Measurements from ENCODE around the gene RHEX.

The RHEX gene

GRCh38 chr1:206131037-206131436, 78.1 kb downstream of the RHEX start:
- H3K4me1 ChIP-seq (ENCODE audit: control extremely low read depth in 1 of 4, control insufficient read depth in 4 of 4, insufficient read depth in 4 of 4, low read length in 3 of 4), result no peaks in the 10 kb centered on the region
- H3K9me3 ChIP-seq (ENCODE audit: control extremely low read depth in 1 of 5, control insufficient read depth in 4 of 5, insufficient read depth in 2 of 5, low read depth in 1 of 5, low read length in 4 of 5), result no peaks in the 10 kb centered on the region
- no peak overlapping the region for H3K27ac ChIP-seq (ENCODE audit: insufficient read depth in 1 of 2, low read depth in 1 of 2, low read length in 2 of 2, poor library complexity in 1 of 2, severe bottlenecking in 2 of 2)
- POLR2A ChIA-PET, result no interaction called here
- no peaks in the 10 kb centered on the region for H3K36me3 ChIP-seq (ENCODE audit: control insufficient read depth in 4 of 4, insufficient read depth in 4 of 4, low read length in 3 of 4)
- peaks cover 0 to 2% (median 0%) of the 10 kb centered on the region in 5 experiments for H3K27me3 ChIP-seq (replicated peaks in 2 of 5; ENCODE audit: control insufficient read depth in 4 of 5, insufficient read depth in 5 of 5, low read length in 4 of 5)
- no peak overlapping the region for H3K4me3 ChIP-seq (ENCODE audit: control insufficient read depth in 1 of 7, extremely low read depth in 1 of 7, insufficient read depth in 4 of 7, low read depth in 2 of 7, low read length in 6 of 7)
- 97% methylated on average over 6 of the region's 7 CpGs for WGBS (ENCODE audit: insufficient coverage)
- CTCF ChIA-PET, result no interaction called here
- DNase-seq, result no peak

GRCh38 chr1:206133751-206134415, 80.9 kb downstream of the RHEX start:
- 95% methylated on average over 6 of the region's 7 CpGs for WGBS (ENCODE audit: insufficient coverage)
- H3K27ac ChIP-seq (ENCODE audit: insufficient read depth in 1 of 2, low read depth in 1 of 2, low read length in 2 of 2, poor library complexity in 1 of 2, severe bottlenecking in 2 of 2), result no peak overlapping the region
- no peak for DNase-seq
- ChIA-PET POLR2A (no interaction called here), CTCF (interaction anchor here (0.7 to 1.7 kb wide), 3 partner anchors 9 to 228 kb away, joined by 3 to 4 read pairs (median 3); no protein-coding TSS in a partner anchor)
- no peak overlapping the region for H3K4me3 ChIP-seq (ENCODE audit: control insufficient read depth in 1 of 7, extremely low read depth in 1 of 7, insufficient read depth in 4 of 7, low read depth in 2 of 7, low read length in 6 of 7)
- H3K4me1 ChIP-seq (ENCODE audit: control extremely low read depth in 1 of 4, control insufficient read depth in 4 of 4, insufficient read depth in 4 of 4, low read length in 3 of 4), result no peaks in the 10 kb centered on the region
- no peaks in the 10 kb centered on the region for H3K9me3 ChIP-seq (ENCODE audit: control extremely low read depth in 1 of 5, control insufficient read depth in 4 of 5, insufficient read depth in 2 of 5, low read depth in 1 of 5, low read length in 4 of 5)
- no peaks in the 10 kb centered on the region for H3K36me3 ChIP-seq (ENCODE audit: control insufficient read depth in 4 of 4, insufficient read depth in 4 of 4, low read length in 3 of 4)
- peaks cover 0 to 2% (median 0%) of the 10 kb centered on the region in 5 experiments for H3K27me3 ChIP-seq (replicated peaks in 2 of 5; ENCODE audit: control insufficient read depth in 4 of 5, insufficient read depth in 5 of 5, low read length in 4 of 5)

- CTCF ChIA-PET, result interaction anchor here (1.3 to 1.4 kb wide), 2 partner anchors 11 to 157 kb away, joined by 3 to 4 read pairs; no protein-coding TSS in a partner anchor
- Histone ChIP-seq H3K9me3 (ENCODE audit: control extremely low read depth in 1 of 5, control insufficient read depth in 4 of 5, insufficient read depth in 2 of 5, low read depth in 1 of 5, low read length in 4 of 5) (no peaks in the 10 kb centered on the region), H3K27ac (ENCODE audit: insufficient read depth in 1 of 2, low read depth in 1 of 2, low read length in 2 of 2, poor library complexity in 1 of 2, severe bottlenecking in 2 of 2) (no peak overlapping the region), H3K4me1 (ENCODE audit: control extremely low read depth in 1 of 4, control insufficient read depth in 4 of 4, insufficient read depth in 4 of 4, low read length in 3 of 4) (no peaks in the 10 kb centered on the region), H3K4me3 (ENCODE audit: control insufficient read depth in 1 of 7, extremely low read depth in 1 of 7, insufficient read depth in 4 of 7, low read depth in 2 of 7, low read length in 6 of 7) (no peak overlapping the region), H3K36me3 (ENCODE audit: control insufficient read depth in 4 of 4, insufficient read depth in 4 of 4, low read length in 3 of 4) (no peaks in the 10 kb centered on the region), H3K27me3 (replicated peaks in 2 of 5; ENCODE audit: control insufficient read depth in 4 of 5, insufficient read depth in 5 of 5, low read length in 4 of 5) (peaks cover 0 to 2% (median 0%) of the 10 kb centered on the region in 5 experiments)
- POLR2A ChIA-PET, result no interaction called here
- no peak for DNase-seq
- 96% methylated on average over 2 of the region's 2 CpGs for WGBS (ENCODE audit: insufficient coverage)
Measured at GRCh38 chr1:206135248-206135647, 82.3 kb downstream of the RHEX start.

GRCh38 chr1:206136241-206136640, 83.3 kb downstream of the RHEX start:
- Histone ChIP-seq H3K27me3 (replicated peaks in 2 of 5; ENCODE audit: control insufficient read depth in 4 of 5, insufficient read depth in 5 of 5, low read length in 4 of 5) (peaks cover 0 to 2% (median 0%) of the 10 kb centered on the region in 5 experiments), H3K9me3 (ENCODE audit: control extremely low read depth in 1 of 5, control insufficient read depth in 4 of 5, insufficient read depth in 2 of 5, low read depth in 1 of 5, low read length in 4 of 5) (no peaks in the 10 kb centered on the region), H3K36me3 (ENCODE audit: control insufficient read depth in 4 of 4, insufficient read depth in 4 of 4, low read length in 3 of 4) (no peaks in the 10 kb centered on the region), H3K27ac (ENCODE audit: insufficient read depth in 1 of 2, low read depth in 1 of 2, low read length in 2 of 2, poor library complexity in 1 of 2, severe bottlenecking in 2 of 2) (no peak overlapping the region), H3K4me1 (ENCODE audit: control extremely low read depth in 1 of 4, control insufficient read depth in 4 of 4, insufficient read depth in 4 of 4, low read length in 3 of 4) (no peaks in the 10 kb centered on the region), H3K4me3 (ENCODE audit: control insufficient read depth in 1 of 7, extremely low read depth in 1 of 7, insufficient read depth in 4 of 7, low read depth in 2 of 7, low read length in 6 of 7) (no peak overlapping the region)
- no CpG with 5 or more reads among the region's 2 CpGs for WGBS (ENCODE audit: insufficient coverage)
- POLR2A ChIA-PET, result no interaction called here
- DNase-seq, result no peak
- CTCF ChIA-PET, result interaction anchor here (0.5 to 1.4 kb wide), 2 partner anchors 158 to 1443 kb away, joined by 3 read pairs; no protein-coding TSS in a partner anchor

GRCh38 chr1:206142011-206142410, 89.0 kb downstream of the RHEX start:
- ChIA-PET POLR2A (interaction anchor here (0.6 kb wide), 1 partner anchor 10 kb away, joined by 3 read pairs; no protein-coding TSS in a partner anchor), CTCF (interaction anchor here (1.4 kb wide), 1 partner anchor 9 kb away, joined by 3 read pairs; no protein-coding TSS in a partner anchor)
- no peak overlapping the region for H3K27ac ChIP-seq (ENCODE audit: insufficient read depth in 1 of 2, low read depth in 1 of 2, low read length in 2 of 2, poor library complexity in 1 of 2, severe bottlenecking in 2 of 2)
- H3K4me1 ChIP-seq (ENCODE audit: control extremely low read depth in 1 of 4, control insufficient read depth in 4 of 4, insufficient read depth in 4 of 4, low read length in 3 of 4), result no peaks in the 10 kb centered on the region
- H3K27me3 ChIP-seq (replicated peaks in 2 of 5; ENCODE audit: control insufficient read depth in 4 of 5, insufficient read depth in 5 of 5, low read length in 4 of 5), result no peaks in the 10 kb centered on the region
- no peaks in the 10 kb centered on the region for H3K9me3 ChIP-seq (ENCODE audit: control extremely low read depth in 1 of 5, control insufficient read depth in 4 of 5, insufficient read depth in 2 of 5, low read depth in 1 of 5, low read length in 4 of 5)
- no peak for DNase-seq
- H3K36me3 ChIP-seq (ENCODE audit: control insufficient read depth in 4 of 4, insufficient read depth in 4 of 4, low read length in 3 of 4), result no peaks in the 10 kb centered on the region
- no CpG with 5 or more reads among the region's 3 CpGs for WGBS (ENCODE audit: insufficient coverage)
- no peak overlapping the region for H3K4me3 ChIP-seq (ENCODE audit: control insufficient read depth in 1 of 7, extremely low read depth in 1 of 7, insufficient read depth in 4 of 7, low read depth in 2 of 7, low read length in 6 of 7)

- 13% methylated on average over 1 of the region's 2 CpGs for WGBS (ENCODE audit: insufficient coverage)
- Histone ChIP-seq H3K4me3 (ENCODE audit: control insufficient read depth in 1 of 7, extremely low read depth in 1 of 7, insufficient read depth in 4 of 7, low read depth in 2 of 7, low read length in 6 of 7) (no peak overlapping the region), H3K27me3 (replicated peaks in 2 of 5; ENCODE audit: control insufficient read depth in 4 of 5, insufficient read depth in 5 of 5, low read length in 4 of 5) (no peaks in the 10 kb centered on the region), H3K9me3 (ENCODE audit: control extremely low read depth in 1 of 5, control insufficient read depth in 4 of 5, insufficient read depth in 2 of 5, low read depth in 1 of 5, low read length in 4 of 5) (no peaks in the 10 kb centered on the region), H3K27ac (ENCODE audit: insufficient read depth in 1 of 2, low read depth in 1 of 2, low read length in 2 of 2, poor library complexity in 1 of 2, severe bottlenecking in 2 of 2) (no peak overlapping the region), H3K4me1 (ENCODE audit: control extremely low read depth in 1 of 4, control insufficient read depth in 4 of 4, insufficient read depth in 4 of 4, low read length in 3 of 4) (no peaks in the 10 kb centered on the region), H3K36me3 (ENCODE audit: control insufficient read depth in 4 of 4, insufficient read depth in 4 of 4, low read length in 3 of 4) (no peaks in the 10 kb centered on the region)
- POLR2A ChIA-PET, result no interaction called here
- CTCF ChIA-PET, result interaction anchor here (1.4 kb wide), 1 partner anchor 9 kb away, joined by 3 read pairs; no protein-coding TSS in a partner anchor
- no peak for DNase-seq
Measured at GRCh38 chr1:206142770-206143169, 89.8 kb downstream of the RHEX start.

GRCh38 chr1:206143537-206144172, 90.7 kb downstream of the RHEX start:
- no peak overlapping the region for H3K27ac ChIP-seq (ENCODE audit: insufficient read depth in 1 of 2, low read depth in 1 of 2, low read length in 2 of 2, poor library complexity in 1 of 2, severe bottlenecking in 2 of 2)
- ChIA-PET CTCF (interaction anchor here (1.4 kb wide), 1 partner anchor 10 kb away, joined by 3 read pairs; no protein-coding TSS in a partner anchor), POLR2A (no interaction called here)
- WGBS (ENCODE audit: insufficient coverage), result 97% methylated on average over 11 of the region's 15 CpGs
- H3K4me3 ChIP-seq (ENCODE audit: control insufficient read depth in 1 of 7, extremely low read depth in 1 of 7, insufficient read depth in 4 of 7, low read depth in 2 of 7, low read length in 6 of 7), result no peak overlapping the region
- DNase-seq, result no peak
- peaks cover 0 to 3% (median 0%) of the 10 kb centered on the region in 5 experiments for H3K9me3 ChIP-seq (ENCODE audit: control extremely low read depth in 1 of 5, control insufficient read depth in 4 of 5, insufficient read depth in 2 of 5, low read depth in 1 of 5, low read length in 4 of 5)
- H3K36me3 ChIP-seq (ENCODE audit: control insufficient read depth in 4 of 4, insufficient read depth in 4 of 4, low read length in 3 of 4), result no peaks in the 10 kb centered on the region
- no peaks in the 10 kb centered on the region for H3K27me3 ChIP-seq (replicated peaks in 2 of 5; ENCODE audit: control insufficient read depth in 4 of 5, insufficient read depth in 5 of 5, low read length in 4 of 5)
- H3K4me1 ChIP-seq (ENCODE audit: control extremely low read depth in 1 of 4, control insufficient read depth in 4 of 4, insufficient read depth in 4 of 4, low read length in 3 of 4), result no peaks in the 10 kb centered on the region
